PC-3 (cell line): ENCODE data around the gene ZNF766. TPM values are rescaled to one million over a fixed set of nuclear protein-coding genes. Genes with fewer than 3 reads are reported as not detected.

Source experiments
- ATAC-seq: fragments of 200-7000 bp; cut with Tn5 transposase; 2 replicates; pipeline ENCODE4 v1.9.1; 2020; ENCODE audit warnings: mild to moderate bottlenecking, moderate library complexity
- BruUV-seq: library from RNA; stranded (reverse); fragments of 400-500 nt; replicated peaks from 2 replicates; lab custom pipeline; 2021; lab: Mats Ljungman, UMichigan
- CTCF ChIA-PET: fragments of 300-600 bp; sonication (Branson Sonifier 250); formaldehyde crosslinking; loops from one replicate; lab custom pipeline; 2022; ENCODE audit warnings: antibody characterized with exemption; lab: Charles Lee
- POLR2A ChIA-PET: fragments of 300-600 bp; sonication (Branson Sonifier 250); formaldehyde crosslinking; loops from one replicate; lab custom pipeline; 2022; ENCODE audit warnings: antibody characterized with exemption; ENCODE audit not compliant: unreplicated experiment; lab: Charles Lee
- DNase-seq: peaks from one replicate; pipeline ENCODE4 v3.0.0-alpha.2; 2015
- H2AFZ ChIP-seq: fragments of 300-600 bp; sonication (generic); 2 replicates; pipeline ENCODE4 v1.6.0; 2016; ENCODE audit warnings: antibody characterized with exemption, low read length
- H3F3A ChIP-seq: fragments of 300-600 bp; sonication (generic); one replicate; pipeline ENCODE4 v1.6.0; 2017; ENCODE audit warnings: antibody characterized with exemption, low read length, control low read depth, mild to moderate bottlenecking; ENCODE audit not compliant: unreplicated experiment
- H3K27ac ChIP-seq: fragments of 300-600 bp; sonication (generic); 2 replicates; pipeline ENCODE4 v1.5.1; 2016; ENCODE audit warnings: mild to moderate bottlenecking, low read length
- H3K27me3 ChIP-seq: fragments of 300-600 bp; sonication (generic); 2 replicates; pipeline ENCODE4 v1.6.1; 2016; ENCODE audit warnings: low read length, mixed read lengths
- H3K36me3 ChIP-seq: fragments of 300-600 bp; sonication (generic); 2 replicates; pipeline ENCODE4 v1.6.1; 2016; ENCODE audit warnings: low read depth, mixed run types, low read length, mixed read lengths
- H3K4me1 ChIP-seq: fragments of 300-600 bp; sonication (generic); 2 replicates; pipeline ENCODE4 v1.5.1; 2016; ENCODE audit warnings: low read length; ENCODE audit not compliant: insufficient read depth
- H3K4me2 ChIP-seq: fragments of 300-600 bp; sonication (generic); 2 replicates; pipeline ENCODE4 v1.6.0; 2016; ENCODE audit warnings: low read length
- H3K4me3 ChIP-seq: fragments of 300-600 bp; sonication (generic); 2 replicates; pipeline ENCODE4 v1.5.1; 2016; ENCODE audit warnings: mild to moderate bottlenecking, low read length, mixed read lengths
- H3K79me2 ChIP-seq: fragments of 300-600 bp; sonication (generic); 2 replicates; pipeline ENCODE4 v1.6.1; 2017; ENCODE audit warnings: low read length, mixed read lengths
- H3K9ac ChIP-seq: fragments of 300-600 bp; sonication (generic); 2 replicates; pipeline ENCODE4 v1.6.0; 2016; ENCODE audit warnings: mild to moderate bottlenecking, low read length
- H3K9me2 ChIP-seq: fragments of 300-600 bp; sonication (generic); replicated peaks from 2 replicates; pipeline ENCODE4 v1.6.1; 2016; ENCODE audit warnings: mixed run types, low read length, mixed read lengths
- H3K9me3 ChIP-seq: fragments of 300-600 bp; sonication (generic); 2 replicates; pipeline ENCODE4 v1.6.1; 2016; ENCODE audit warnings: low read length, mixed read lengths
- H4K20me1 ChIP-seq: fragments of 300-600 bp; sonication (generic); 2 replicates; pipeline ENCODE4 v1.6.1; 2016; ENCODE audit warnings: low read length, mixed read lengths
- CTCF ChIP-seq: fragments of 300-600 bp; sonication (generic); conservative IDR thresholded peaks from 2 replicates; pipeline ENCODE4 v1.5.1; 2017; ENCODE audit warnings: antibody characterized with exemption, low read depth, mild to moderate bottlenecking, low read length
- EZH2 ChIP-seq: fragments of 300-600 bp; sonication (generic); IDR thresholded peaks from one replicate; pipeline ENCODE4 v1.6.1; 2017; ENCODE audit warnings: antibody characterized with exemption, mild to moderate bottlenecking, low read length; ENCODE audit not compliant: unreplicated experiment
- EZH2phosphoT487 ChIP-seq: fragments of 300-600 bp; sonication (generic); IDR thresholded peaks from 2 replicates; pipeline ENCODE4 v1.6.1; 2018; ENCODE audit warnings: mild to moderate bottlenecking, antibody characterized with exemption, low read length, borderline replicate concordance
- intact Hi-C: fragments of 100-400 bp; cut with micrococcal nuclease; formaldehyde crosslinking; loops from 2 replicates; pipeline ENCODE4 v1.9.0; 2023
- total RNA-seq: library from RNA; depleted of rRNA; stranded (reverse); fragments of >200 nt; gene quantifications from 2 replicates; pipeline ENCODE4 v1.2.3, GENCODE V29; 2014

Gene ZNF766
- total RNA-seq, 1 experiment from 2014 or later, result 11.7 TPM

GRCh38 chr19:52297601-52298364 is 28.4 kb downstream of the ZNF766 start:
- CTCF ChIA-PET, result no interaction called here

GRCh38 chr19:52307275-52307674 is 37.9 kb downstream of the ZNF766 start:
- Histone ChIP-seq H4K20me1 (no peaks in the 10 kb centered on the region), H2AFZ (no peak overlapping the region), H3K4me3 (no peak overlapping the region; the same call in 1 of the 2 replicates), H3K9ac (no peak overlapping the region), H3K27me3 (no peaks in the 10 kb centered on the region), H3K4me2 (no peak overlapping the region), H3F3A (no peaks in the 10 kb centered on the region), H3K79me2 (no peaks in the 10 kb centered on the region), H3K36me3 (peaks cover 89% of the 10 kb centered on the region), H3K9me2 (no peaks in the 10 kb centered on the region), H3K27ac (no peak overlapping the region), H3K4me1 (no peaks in the 10 kb centered on the region), H3K9me3 (peaks cover 67% of the 10 kb centered on the region)
- no peak for ATAC-seq
- CTCF ChIA-PET, result no interaction called here
- no peak for DNase-seq
- intact Hi-C loops, result no loop called here
- BruUV-seq, result no TSS peak
- TF ChIP-seq EZH2phosphoT487, result no peak
- TF ChIP-seq CTCF, result no peak
- TF ChIP-seq EZH2, result no peak
- POLR2A ChIA-PET, result interaction anchor here (0.6 kb wide), 1 partner anchor 24 kb away, joined by 7 read pairs; no protein-coding TSS in a partner anchor

More at GRCh38 chr19:52297601-52298364, 28.4 kb downstream of the ZNF766 start:
- ATAC-seq (no peak), DNase-seq (no peak)
- peak overlapping the region; percentile 61 for H3K27ac ChIP-seq
- peaks cover 42% of the 10 kb centered on the region for H3K36me3 ChIP-seq
- TF ChIP-seq EZH2, result no peak
- no peak for TF ChIP-seq EZH2phosphoT487
- no peak for TF ChIP-seq CTCF
- intact Hi-C loops, result loop anchor here (1.0 kb wide), 1 partner anchor 28 kb away; the partner anchor contains the start of gene ZNF766
- H4K20me1 ChIP-seq, result no peaks in the 10 kb centered on the region
- H3K27me3 ChIP-seq, result no peaks in the 10 kb centered on the region
- H3K4me1 ChIP-seq, result peaks cover 5% of the 10 kb centered on the region; the same call in 1 of the 2 replicates
- no peaks in the 10 kb centered on the region for H3K9me2 ChIP-seq
- POLR2A ChIA-PET, result no interaction called here
- peak overlapping the region; percentile 84 for H3K4me2 ChIP-seq
- H3K4me3 ChIP-seq, result peak overlapping the region; percentile 82
- peaks cover 9% of the 10 kb centered on the region for H3K79me2 ChIP-seq
- BruUV-seq, result no TSS peak
- no peaks in the 10 kb centered on the region for H3F3A ChIP-seq
- H3K9me3 ChIP-seq, result peaks cover 32% of the 10 kb centered on the region
- peak overlapping the region; percentile 95 for H2AFZ ChIP-seq
- H3K9ac ChIP-seq, result peak overlapping the region; percentile 90

GRCh38 chr19:52322429-52322828 is 53.0 kb downstream of the ZNF766 start:
- ATAC-seq (no peak), DNase-seq (no peak)
- CTCF ChIA-PET, result no interaction called here
- Histone ChIP-seq H3K9me3 (peaks cover 73% of the 10 kb centered on the region), H3K9me2 (no peaks in the 10 kb centered on the region), H3K36me3 (peaks cover 82% of the 10 kb centered on the region), H3F3A (no peaks in the 10 kb centered on the region), H3K4me2 (no peak overlapping the region), H4K20me1 (no peaks in the 10 kb centered on the region), H3K79me2 (no peaks in the 10 kb centered on the region), H3K9ac (no peak overlapping the region), H2AFZ (no peak overlapping the region), H3K4me3 (no peak overlapping the region; the same call in 1 of the 2 replicates), H3K27me3 (no peaks in the 10 kb centered on the region), H3K4me1 (no peaks in the 10 kb centered on the region), H3K27ac (no peak overlapping the region)
- TF ChIP-seq CTCF, result no peak
- TF ChIP-seq EZH2, result no peak
- TF ChIP-seq EZH2phosphoT487, result no peak
- no TSS peak for BruUV-seq
- POLR2A ChIA-PET, result no interaction called here
- intact Hi-C loops, result no loop called here
